NCI-H2227 treated with DMSO at 0.1 percent for 48 hours (cell line): Measurements from ENCODE around the gene ABHD17C.

Experiments used
- DNase-seq: peaks from one replicate; lab custom pipeline; 2025; lab: John Stamatoyannopoulos, UW

The ABHD17C gene

GRCh38 chr15:80787316-80787715 lies 92.2 kb downstream of the ABHD17C start:
- DNase-seq: no peak

GRCh38 chr15:80788536-80788935 lies 93.4 kb downstream of the ABHD17C start:
- DNase-seq: no peak

GRCh38 chr15:80789296-80789695 lies 94.2 kb downstream of the ABHD17C start:
- no peak for DNase-seq

- DNase-seq: no peak
These were observed 94.7 kb downstream of the ABHD17C start for GRCh38 chr15:80789796-80790195.

- no peak for DNase-seq
These were observed 95.1 kb downstream of the ABHD17C start for GRCh38 chr15:80790236-80790635.

GRCh38 chr15:80791004-80791403 lies 95.9 kb downstream of the ABHD17C start:
- DNase-seq: no peak

GRCh38 chr15:80796407-80796806 lies 101.3 kb downstream of the ABHD17C start:
- DNase-seq: no peak

- no peak for DNase-seq
These were observed 103.8 kb downstream of the ABHD17C start for GRCh38 chr15:80798911-80799310.

GRCh38 chr15:80800067-80800466 lies 105.0 kb downstream of the ABHD17C start:
- DNase-seq: no peak

- no peak for DNase-seq
These were observed 107.0 kb downstream of the ABHD17C start for GRCh38 chr15:80801891-80802680.

GRCh38 chr15:80803580-80804525 lies 108.7 kb downstream of the ABHD17C start:
- DNase-seq: no peak

GRCh38 chr15:80804970-80805495 lies 109.9 kb downstream of the ABHD17C start:
- DNase-seq: no peak
